HEK293 (cell line): ENCODE data around the gene KCNC1.

Source experiments
- CTCF ChIA-PET: fragments of 350-600 bp; formaldehyde crosslinking; extraction: SDS; loops from one replicate; lab custom pipeline; 2021; ENCODE audit warnings: antibody characterized with exemption; lab: Yijun Ruan, JAX
- POLR2A ChIA-PET: fragments of 300-600 bp; formaldehyde crosslinking; extraction: SDS; loops from one replicate; lab custom pipeline; 2020; ENCODE audit warnings: antibody characterized with exemption, inconsistent platforms; lab: Yijun Ruan, JAX
- H3K27ac ChIP-seq: fragments of 200-500 bp; sonication (Bioruptor generic); 2 replicates; pipeline ENCODE4 v1.5.1; 2014; ENCODE audit warnings: low read depth, low read length, control low read depth, inconsistent platforms; ENCODE audit errors: extremely low read depth
- H3K36me3 ChIP-seq, 2 experiments: fragments of 200-500 bp in 1 of 2; sonication (Bioruptor generic) in 1 of 2; 1 replicate in 1 of 2; 2 replicates in 1 of 2; pipeline ENCODE4 v1.5.1; 2014 to 2017; ENCODE audit warnings: inconsistent platforms in 2 of 2, low read length in 2 of 2; ENCODE audit not compliant: control insufficient read depth in 2 of 2, insufficient read depth in 1 of 2
- H3K4me1 ChIP-seq: fragments of 200-500 bp; sonication (Bioruptor generic); 2 replicates; pipeline ENCODE4 v1.5.1; 2014; ENCODE audit warnings: mild to moderate bottlenecking, low read length, inconsistent platforms; ENCODE audit not compliant: control insufficient read depth, insufficient read depth
- H3K4me3 ChIP-seq: 2 replicates; pipeline ENCODE4 v1.5.1; 2011; ENCODE audit warnings: low read depth, mild to moderate bottlenecking, control low read depth, low read length, moderate library complexity
- H3K9me3 ChIP-seq: fragments of 200-500 bp; sonication (Bioruptor generic); 2 replicates; pipeline ENCODE4 v1.5.1; 2014; ENCODE audit warnings: low read depth, low read length, inconsistent platforms; ENCODE audit not compliant: control insufficient read depth, insufficient read depth
- BCL11A ChIP-seq: fragments of 450-650 bp; formaldehyde crosslinking; IDR thresholded peaks from 2 replicates; pipeline ENCODE4 v1.5.1; 2016; ENCODE audit warnings: low read depth, missing biosample characterization, missing genetic modification characterization
- HOXC10 ChIP-seq: sonication (generic); formaldehyde crosslinking; IDR thresholded peaks from 2 replicates; pipeline ENCODE4 v1.8.1; 2023; ENCODE audit warnings: mild to moderate bottlenecking, missing genetic modification reagents
- PRDM2 ChIP-seq: fragments of 450-650 bp; formaldehyde crosslinking; IDR thresholded peaks from 2 replicates; pipeline ENCODE4 v1.5.1; 2016; ENCODE audit warnings: missing biosample characterization, missing genetic modification characterization, borderline replicate concordance
- ZBTB6 ChIP-seq: fragments of 450-650 bp; formaldehyde crosslinking; IDR thresholded peaks from 2 replicates; pipeline ENCODE4 v1.5.1; 2017; ENCODE audit warnings: missing biosample characterization, missing genetic modification characterization
- ZFHX2 ChIP-seq: fragments of 450-650 bp; formaldehyde crosslinking; conservative IDR thresholded peaks from 2 replicates; pipeline ENCODE4 v1.5.1; 2016; ENCODE audit warnings: missing biosample characterization, missing genetic modification characterization
- ZIC2 ChIP-seq: fragments of 450-650 bp; formaldehyde crosslinking; IDR thresholded peaks from 2 replicates; pipeline ENCODE4 v1.5.1; 2016; ENCODE audit warnings: missing biosample characterization, missing genetic modification characterization
- ZNF112 ChIP-seq: fragments of 450-650 bp; formaldehyde crosslinking; IDR thresholded peaks from 2 replicates; pipeline ENCODE4 v1.5.0; 2017; ENCODE audit warnings: missing biosample characterization, missing genetic modification characterization
- ZNF19 ChIP-seq: fragments of 450-650 bp; formaldehyde crosslinking; IDR thresholded peaks from 2 replicates; pipeline ENCODE4; 2016; ENCODE audit warnings: missing biosample characterization, missing genetic modification characterization, low read depth
- ZNF202 ChIP-seq: fragments of 450-650 bp; formaldehyde crosslinking; IDR thresholded peaks from 2 replicates; pipeline ENCODE4 v1.5.1; 2016; ENCODE audit warnings: missing biosample characterization, missing genetic modification characterization, borderline replicate concordance
- ZNF292 ChIP-seq: fragments of 450-650 bp; formaldehyde crosslinking; IDR thresholded peaks from 2 replicates; pipeline ENCODE4 v1.5.1; 2016; ENCODE audit warnings: low read depth, missing biosample characterization, missing genetic modification characterization, borderline replicate concordance
- ZNF391 ChIP-seq: fragments of 450-650 bp; formaldehyde crosslinking; IDR thresholded peaks from 2 replicates; pipeline ENCODE4 v1.5.1; 2016; ENCODE audit warnings: low read depth, missing biosample characterization, missing genetic modification characterization, borderline replicate concordance
- ZNF404 ChIP-seq: fragments of 450-650 bp; formaldehyde crosslinking; IDR thresholded peaks from 2 replicates; pipeline ENCODE4 v1.5.1; 2017; ENCODE audit warnings: missing biosample characterization, missing genetic modification characterization
- ZNF544 ChIP-seq: fragments of 450-650 bp; formaldehyde crosslinking; IDR thresholded peaks from 2 replicates; pipeline ENCODE4 v1.5.0; 2017; ENCODE audit warnings: missing biosample characterization, missing genetic modification characterization
- ZNF654 ChIP-seq: fragments of 450-650 bp; formaldehyde crosslinking; IDR thresholded peaks from 2 replicates; pipeline ENCODE4 v1.5.1; 2016; ENCODE audit warnings: low read depth, missing biosample characterization, missing genetic modification characterization
- ZSCAN16 ChIP-seq: fragments of 450-650 bp; formaldehyde crosslinking; IDR thresholded peaks from 2 replicates; pipeline ENCODE4 v1.5.1; 2016; ENCODE audit warnings: missing biosample characterization, missing genetic modification characterization

KCNC1 gene

DNA sequence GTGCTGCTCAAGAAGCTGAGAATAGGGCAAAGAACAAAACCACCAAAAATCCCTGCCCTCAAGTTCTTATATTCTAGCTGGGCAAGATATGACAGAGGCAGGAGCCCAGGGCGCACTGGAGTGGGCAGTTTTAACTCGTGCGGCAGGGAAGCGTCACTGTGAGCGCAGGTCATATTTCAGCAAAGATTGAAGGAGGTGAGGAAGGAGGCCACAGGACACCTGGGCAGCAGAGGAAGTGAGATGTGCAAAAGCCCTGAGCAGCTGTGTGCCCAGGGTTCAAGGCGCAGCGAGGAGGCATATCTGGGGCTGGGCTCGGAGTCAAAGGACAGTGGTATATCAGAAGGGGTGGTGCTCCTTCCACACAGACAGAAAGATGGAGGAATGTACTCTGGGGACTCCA, 13.5 kb downstream of the KCNC1 start:
- POLR2A ChIA-PET: no interaction called here
- TF ChIP-seq ZNF544 (tag by site-specific recombination): no peak
- Histone ChIP-seq H3K4me1 (no peaks in the 10 kb centered on the region), H3K36me3 (no peaks in the 10 kb centered on the region), H3K9me3 (no peaks in the 10 kb centered on the region), H3K27ac (no peak overlapping the region), H3K4me3 (no peak overlapping the region)
- CTCF ChIA-PET: interaction anchor here (0.5 to 4.6 kb wide), 3 partner anchors 17 to 503 kb away, joined by 4 to 28 read pairs (median 19); no protein-coding TSS in a partner anchor

DNA sequence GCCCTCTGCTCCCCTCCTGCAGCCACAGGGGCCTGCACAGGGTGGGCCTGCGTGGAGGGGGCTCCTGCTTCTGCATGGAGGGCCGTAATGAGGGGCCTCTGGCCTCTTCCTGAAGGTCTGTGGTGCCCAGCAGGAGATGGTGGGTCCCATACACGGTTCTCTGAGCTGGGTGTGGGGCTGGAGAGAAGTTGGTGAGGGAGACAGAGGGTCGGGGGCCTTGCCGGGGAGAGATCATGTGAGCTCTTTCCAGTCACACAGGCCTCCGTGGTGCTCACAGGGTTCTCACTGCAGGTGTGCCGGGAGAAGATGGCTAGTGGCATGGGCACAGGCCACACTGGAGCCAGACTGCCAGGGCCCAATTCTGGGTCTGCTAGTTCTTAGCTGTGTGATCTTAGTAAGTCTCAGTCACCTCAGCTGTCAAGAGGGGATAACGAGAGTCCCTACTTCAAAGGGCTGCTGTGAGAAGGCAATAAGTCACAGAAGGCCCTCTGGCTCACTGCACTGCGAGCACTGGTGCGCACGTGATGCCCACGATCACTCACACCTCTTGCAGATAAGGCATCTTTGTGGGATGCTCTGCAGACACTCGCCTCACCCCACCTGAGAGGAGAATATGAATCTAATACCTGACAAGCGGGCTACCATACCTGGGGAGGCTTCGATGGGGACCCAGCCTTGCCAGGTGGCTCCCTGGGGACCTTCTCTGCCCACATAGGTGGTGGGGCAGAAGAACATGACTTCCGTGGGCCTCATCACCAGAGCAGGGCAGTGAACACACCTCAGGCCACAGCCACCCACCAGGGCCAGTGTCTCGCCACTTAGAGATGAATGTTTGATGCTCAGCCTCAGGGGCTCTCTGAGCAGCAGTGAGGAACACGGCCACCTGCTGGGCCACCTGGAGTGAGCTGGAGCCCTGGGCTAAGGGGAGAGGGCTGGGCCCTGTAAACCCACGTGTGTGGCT, 14.5 kb downstream of the KCNC1 start:
- no peak overlapping the region for H3K27ac ChIP-seq
- ChIA-PET POLR2A (no interaction called here), CTCF (interaction anchor here (4.6 kb wide), 1 partner anchor 18 kb away, joined by 28 read pairs; no protein-coding TSS in a partner anchor)
- TF ChIP-seq ZIC2 (tag by site-specific recombination) (peak; percentile 58), ZNF391 (no peak)
- no peaks in the 10 kb centered on the region for H3K36me3 ChIP-seq
- H3K4me3 ChIP-seq: no peak overlapping the region
- no peaks in the 10 kb centered on the region for H3K4me1 ChIP-seq
- no peaks in the 10 kb centered on the region for H3K9me3 ChIP-seq

DNA sequence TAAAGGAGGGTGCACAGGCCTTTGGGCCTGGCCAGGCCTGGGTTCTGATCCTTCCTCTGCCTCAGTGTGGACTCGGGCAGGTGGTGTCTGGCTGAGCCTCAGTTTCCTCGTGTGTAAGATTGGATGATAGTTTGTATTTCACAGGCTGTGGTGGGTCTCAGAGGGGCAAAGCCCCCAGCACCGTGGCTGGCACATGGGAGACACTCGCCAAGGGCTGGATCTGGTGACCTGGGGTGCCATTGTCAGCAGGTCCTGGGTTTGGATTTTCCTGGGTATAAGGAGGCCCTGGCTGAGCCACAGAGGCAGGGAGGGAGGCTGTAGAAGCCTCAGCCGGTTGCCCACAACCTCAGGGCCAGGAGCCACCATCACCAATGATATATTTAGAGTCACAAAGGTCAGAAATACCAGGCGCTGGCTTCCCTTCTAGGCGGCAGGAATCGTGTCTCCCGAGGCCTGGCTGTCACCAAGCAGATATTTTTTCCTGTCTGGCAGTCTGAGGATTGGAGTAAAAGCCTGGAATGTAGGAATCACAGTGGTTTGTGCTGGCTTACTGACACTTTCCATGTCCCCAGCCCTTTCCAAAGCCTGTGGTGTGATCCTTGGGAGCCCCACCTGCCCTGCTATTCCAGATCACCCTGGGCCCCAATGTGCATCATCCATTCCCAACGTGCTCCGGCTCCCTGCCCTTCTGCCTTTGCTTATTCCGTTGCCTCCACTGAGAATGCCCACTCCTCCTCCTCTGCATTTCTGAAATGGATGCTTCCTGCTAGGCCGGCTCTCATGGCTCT, 15.6 kb downstream of the KCNC1 start:
- TF ChIP-seq ZBTB6 (tag by site-specific recombination) (no peak), ZNF112 (tag by site-specific recombination) (no peak), ZNF292 (tag by site-specific recombination) (no peak), ZNF654 (tag by site-specific recombination) (no peak), ZNF404 (tag by site-specific recombination) (no peak), ZFHX2 (no peak)
- CTCF ChIA-PET: interaction anchor here (4.6 kb wide), 1 partner anchor 19 kb away, joined by 28 read pairs; no protein-coding TSS in a partner anchor

DNA sequence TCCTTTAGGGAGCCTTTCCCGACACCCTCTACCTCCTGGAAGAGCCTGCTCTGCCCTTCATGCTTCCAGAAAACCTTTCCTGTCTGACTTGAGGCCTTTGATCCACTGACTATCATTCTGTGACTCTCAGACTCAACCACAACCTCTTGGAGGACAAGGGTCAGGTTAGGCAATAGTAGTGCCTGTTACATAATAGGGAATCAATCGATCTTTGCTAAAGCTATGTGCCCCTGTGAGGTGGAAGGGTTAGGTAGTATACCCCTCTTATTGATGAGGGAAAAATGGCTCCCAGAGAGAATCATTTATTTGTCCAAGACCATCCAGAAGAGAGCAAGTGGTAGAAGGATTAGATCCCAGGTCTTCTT, 16.2 kb downstream of the KCNC1 start:
- Histone ChIP-seq H3K27ac (no peak overlapping the region), H3K4me1 (no peaks in the 10 kb centered on the region), H3K36me3 (no peaks in the 10 kb centered on the region), H3K4me3 (no peak overlapping the region), H3K9me3 (no peaks in the 10 kb centered on the region)
- CTCF ChIA-PET: interaction anchor here (2.0 kb wide), 1 partner anchor 19 kb away, joined by 4 read pairs; no protein-coding TSS in a partner anchor
- POLR2A ChIA-PET: no interaction called here
- TF ChIP-seq ZNF202 (tag by site-specific recombination): no peak
- TF ChIP-seq PRDM2: no peak
- no peak for TF ChIP-seq BCL11A (tag by site-specific recombination)
- TF ChIP-seq HOXC10 (CRISPR knock-in tag): no peak
- no peak for TF ChIP-seq ZSCAN16
- no peak for TF ChIP-seq ZNF19 (tag by site-specific recombination)

More for the DNA sequence above, 15.6 kb downstream of the KCNC1 start:
- Histone ChIP-seq H3K4me1 (no peaks in the 10 kb centered on the region), H3K4me3 (no peak overlapping the region), H3K27ac (no peak overlapping the region), H3K9me3 (no peaks in the 10 kb centered on the region), H3K36me3 (no peaks in the 10 kb centered on the region)
- POLR2A ChIA-PET: no interaction called here
